Neural progenitor cell (in vitro differentiated cells): ENCODE measurements around the gene DOCK11.

Experiments
- CTCF ChIP-seq: fragments of 200-600 bp; sonication (generic); IDR thresholded peaks from 2 replicates; pipeline ENCODE4 v1.5.1; 2017; ENCODE audit warnings: antibody characterized with exemption, mild to moderate bottlenecking
- EZH2 ChIP-seq: fragments of 200-600 bp; sonication (generic); IDR thresholded peaks from 2 replicates; pipeline ENCODE4 v1.6.1; 2017; ENCODE audit warnings: antibody characterized with exemption, mild to moderate bottlenecking, moderate library complexity
- EZH2phosphoT487 ChIP-seq: fragments of 200-600 bp; sonication (generic); IDR thresholded peaks from 2 replicates; pipeline ENCODE4 v1.6.1; 2017; ENCODE audit warnings: antibody characterized with exemption

DNA sequence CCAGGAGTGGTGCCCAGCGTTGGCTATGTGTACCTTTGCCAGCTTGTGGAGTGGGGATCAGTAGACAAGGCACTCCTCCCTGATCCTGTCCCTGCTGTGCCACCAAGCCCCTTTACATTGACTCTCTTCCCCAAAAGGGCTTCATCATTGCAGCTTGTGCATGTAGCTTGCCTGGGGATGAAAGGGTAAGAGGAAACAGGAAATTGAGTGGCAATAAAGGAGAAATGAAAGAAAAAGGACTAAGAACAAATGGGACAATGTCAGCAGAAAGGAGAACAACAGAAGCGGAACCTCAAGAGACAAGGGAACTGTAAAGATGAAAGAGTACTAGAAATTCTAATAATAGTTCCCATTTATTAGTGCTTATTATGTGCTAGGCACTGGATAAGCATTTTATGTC is 223.1 kb downstream of the DOCK11 start:
- no peak for TF ChIP-seq CTCF
- no peak for TF ChIP-seq EZH2
- no peak for TF ChIP-seq EZH2phosphoT487
